Endothelial cell of hepatic sinusoid (primary cell): Measurements from ENCODE around the gene NISCH.

Experiments used
- in situ Hi-C: cut with HindIII; loops from 2 replicates; pipeline ENCODE4 v1.10.0; 2017; ENCODE audit warnings: low sequenced_read_pairs

NISCH gene

GRCh38 chr3:52434491-52435115 is 20.8 kb upstream of the NISCH start:
- in situ Hi-C loops = no loop called here

GRCh38 chr3:52435246-52436101 is 19.9 kb upstream of the NISCH start:
- in situ Hi-C loops = no loop called here

- in situ Hi-C loops = no loop called here
These were observed 18.8 kb upstream of the NISCH start for GRCh38 chr3:52436500-52437149.

DNA sequence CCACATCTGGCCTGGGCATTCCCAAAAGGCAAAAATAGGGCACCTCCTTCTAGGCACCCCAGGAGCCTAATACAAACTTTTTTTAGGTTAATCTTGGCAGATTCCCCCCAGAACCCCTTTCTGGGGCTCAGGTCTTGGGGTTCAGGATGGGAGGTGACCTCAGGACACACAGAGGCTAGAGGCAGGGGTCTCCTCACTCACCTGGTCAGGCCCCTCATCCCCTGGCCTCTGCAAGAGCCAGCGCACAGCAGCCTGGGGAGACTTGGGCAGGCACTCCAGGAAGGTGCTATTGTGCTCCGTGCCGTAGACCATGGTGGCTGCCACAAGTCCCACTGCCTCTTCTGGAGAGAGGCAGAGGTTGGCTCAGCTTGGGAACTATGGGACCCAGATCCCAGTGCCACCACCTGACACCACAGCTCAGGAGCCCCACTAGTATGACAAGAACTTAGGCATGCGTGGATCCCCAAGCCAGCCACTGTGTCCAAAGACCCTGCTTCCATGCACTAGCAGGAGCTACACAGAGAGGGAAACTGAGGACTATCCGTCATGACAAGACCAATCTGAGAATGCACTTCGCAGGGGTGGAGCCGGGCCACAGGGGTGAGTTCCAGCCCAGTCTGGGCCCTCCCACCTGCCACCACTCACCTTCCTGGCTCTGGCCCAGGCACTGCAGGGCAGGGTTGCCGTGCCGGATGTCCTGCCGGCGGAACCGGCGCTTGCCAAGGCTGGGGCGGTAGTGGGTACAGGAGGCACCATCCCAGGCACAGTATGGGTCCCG is 17.9 kb upstream of the NISCH start:
- in situ Hi-C loops = no loop called here

DNA sequence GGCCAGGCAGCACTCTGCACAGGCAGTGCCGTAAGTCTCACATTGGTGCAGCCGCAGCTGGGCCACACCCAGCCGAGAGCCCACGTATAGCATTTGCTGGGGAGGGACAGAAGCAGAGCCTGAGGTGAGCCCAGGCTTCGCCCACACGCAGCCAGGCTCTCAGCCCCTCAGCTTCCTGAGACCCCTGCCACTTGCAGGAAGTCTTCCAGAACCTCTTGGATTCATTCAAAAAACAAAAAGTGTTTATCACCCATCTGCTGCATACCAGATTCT is 17.4 kb upstream of the NISCH start:
- in situ Hi-C loops = no loop called here

- in situ Hi-C loops = no loop called here
These were observed 16.6 kb upstream of the NISCH start for GRCh38 chr3:52438579-52439425.

DNA sequence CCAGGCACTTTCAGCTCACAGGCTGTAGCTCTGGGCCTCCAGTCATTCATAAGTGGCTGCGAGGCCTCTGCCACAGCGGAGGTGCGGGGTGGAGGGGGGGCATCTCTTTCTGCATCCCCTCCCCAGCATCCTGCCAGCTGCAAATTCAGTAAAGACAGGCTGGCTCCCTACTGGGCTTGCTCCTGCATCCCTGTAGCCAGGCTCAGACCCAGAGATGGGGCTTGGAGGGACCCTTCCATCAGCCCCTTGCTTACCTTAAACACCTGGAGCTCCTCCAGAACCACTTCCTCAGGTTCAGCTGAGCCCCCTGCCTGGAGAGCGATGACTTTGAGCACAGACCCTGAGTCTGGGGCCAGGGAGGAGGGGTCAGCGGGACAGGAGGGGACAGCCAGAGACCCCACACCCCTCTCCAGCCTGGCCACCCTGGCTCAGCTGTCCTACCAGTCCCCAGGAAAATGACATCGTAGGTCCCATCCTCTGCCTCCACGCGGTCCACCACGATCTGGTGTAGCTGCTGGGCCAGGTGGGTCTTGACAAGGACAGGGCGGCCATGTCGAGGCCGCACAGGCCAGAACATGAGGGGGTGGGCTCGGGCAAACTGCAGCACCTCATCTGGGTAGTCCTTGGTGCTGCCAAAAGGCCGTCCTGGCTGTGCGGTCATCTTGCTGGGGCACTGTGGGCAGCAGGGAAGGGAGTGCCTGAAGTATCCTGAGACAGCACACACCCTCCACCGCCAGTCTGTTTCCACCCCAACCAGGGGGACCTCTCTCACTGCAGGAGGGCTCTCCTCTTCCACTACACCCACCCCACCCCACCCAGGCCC is 15.8 kb upstream of the NISCH start:
- in situ Hi-C loops = no loop called here

DNA sequence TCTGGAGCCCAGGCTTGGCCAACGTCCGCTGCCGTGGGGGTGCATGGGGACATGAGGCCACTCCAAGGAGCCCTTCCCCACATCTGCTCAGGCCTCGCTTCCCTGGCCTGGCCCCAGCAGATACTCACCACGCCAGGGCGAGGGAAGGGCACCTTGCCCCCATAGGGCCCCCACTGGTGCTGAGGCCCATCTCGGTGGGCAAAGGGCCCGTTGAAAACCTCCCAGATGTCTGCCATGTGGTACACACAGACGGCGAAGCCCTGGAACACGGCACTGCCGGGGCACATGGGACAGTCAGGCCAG is 15.2 kb upstream of the NISCH start:
- in situ Hi-C loops = no loop called here

DNA sequence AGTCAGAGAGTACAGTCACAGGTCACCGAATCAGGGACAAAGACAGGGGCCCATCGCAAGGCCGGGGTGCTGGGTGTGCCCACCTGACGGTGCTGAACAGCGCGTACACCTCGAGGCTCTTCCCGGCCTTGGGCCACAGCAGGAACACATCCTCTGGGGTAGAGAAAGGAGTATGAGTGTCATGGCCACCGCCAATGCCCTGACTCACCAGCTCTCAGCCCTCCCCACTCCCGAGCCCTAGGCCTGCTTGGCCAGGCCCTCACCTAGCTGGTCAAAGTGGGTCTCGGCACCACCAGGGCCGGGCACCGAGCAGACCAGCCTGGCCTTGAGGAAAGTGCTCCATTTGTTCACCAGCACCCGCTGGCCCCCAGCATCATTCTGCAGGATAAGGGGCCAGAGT is 14.7 kb upstream of the NISCH start:
- in situ Hi-C loops = no loop called here

DNA sequence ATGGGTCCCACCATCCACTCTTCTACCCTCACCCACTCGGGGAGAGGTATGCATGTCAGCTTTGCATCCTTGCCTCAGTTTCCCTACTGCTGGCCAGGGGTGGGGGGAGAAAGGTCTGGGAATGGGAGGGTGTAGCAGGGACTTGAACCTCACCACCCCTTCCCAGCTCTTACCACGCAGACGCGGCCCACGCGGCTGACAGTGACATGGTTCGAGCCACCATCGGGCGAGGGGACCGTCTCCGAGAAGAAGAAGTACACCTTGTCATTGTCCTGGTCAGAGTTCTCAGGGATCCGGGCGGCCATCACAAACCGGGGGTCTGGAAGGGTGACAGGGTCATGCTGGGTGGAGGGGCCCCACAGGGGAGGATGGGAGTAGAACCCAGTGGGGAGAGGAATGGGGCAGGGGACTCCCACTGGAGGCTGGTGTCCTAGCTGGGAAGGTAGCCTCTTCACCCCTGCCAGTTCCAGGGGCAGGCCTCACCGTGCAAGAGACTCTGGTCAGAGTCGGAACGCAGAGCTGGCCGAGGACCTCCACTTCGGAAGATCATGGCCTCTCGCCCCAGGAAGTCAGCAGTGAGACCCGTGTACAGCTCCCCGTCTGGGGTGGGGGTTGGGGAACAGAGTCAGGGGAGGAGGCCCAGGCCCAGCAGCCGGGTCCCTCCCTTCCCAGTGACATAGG is 14.2 kb upstream of the NISCH start:
- in situ Hi-C loops = no loop called here

- in situ Hi-C loops = no loop called here
These were observed 13.6 kb upstream of the NISCH start for GRCh38 chr3:52441772-52442332.

- in situ Hi-C loops = no loop called here
These were observed 12.8 kb upstream of the NISCH start for GRCh38 chr3:52442409-52443267.

GRCh38 chr3:52443268-52443610 is 12.2 kb upstream of the NISCH start:
- in situ Hi-C loops = no loop called here

GRCh38 chr3:52443791-52444687 is 11.4 kb upstream of the NISCH start:
- in situ Hi-C loops = no loop called here

- in situ Hi-C loops = no loop called here
These were observed 10.3 kb upstream of the NISCH start, which contains the start of gene SEMA3G for GRCh38 chr3:52444860-52445793. TSS of gene SEMA3G (minus strand) at chr3:52445103. CDS start at chr3:52445027, 76 bp downstream.

DNA sequence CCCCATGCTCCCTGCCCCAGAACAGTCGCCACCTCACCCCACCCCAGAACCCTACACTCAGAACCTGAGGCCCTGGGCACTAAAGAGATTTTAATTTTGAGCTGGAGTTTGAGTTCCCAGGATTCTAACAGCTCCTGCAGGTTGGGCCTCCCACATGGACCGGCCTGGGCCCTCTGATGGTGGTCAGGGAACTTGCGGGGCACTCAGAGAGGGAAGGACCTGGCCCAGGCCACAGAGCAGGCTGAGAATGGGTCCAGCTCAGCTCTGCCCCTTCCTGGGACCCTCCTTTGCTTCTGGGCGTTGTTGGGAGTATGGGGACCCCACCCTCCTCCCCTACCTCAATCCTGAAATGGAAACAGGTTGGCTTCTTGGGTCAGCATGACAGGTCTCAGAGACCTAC is 9.4 kb upstream of the NISCH start:
- in situ Hi-C loops = no loop called here
